Natural killer cell (primary cell): ENCODE results near the gene KIR3DL2. TPM values are rescaled to one million over a fixed set of nuclear protein-coding genes. Genes with fewer than 3 reads are reported as not detected.
"Not testable (repeated sequence)": the region's sequence is repeated elsewhere in the genome, so short reads cannot be mapped to it uniquely, and the experiment has no call there.

Experiments
- ATAC-seq, 3 donors: fragments of 150-1000 bp in 2 of 3; fragments of 200-7000 bp in 1 of 3; cut with Tn5 transposase; 1 replicate in 1 of 3; 2 replicates in 2 of 3; pipeline ENCODE4 v1.10.0; 2021; ENCODE audit warnings: mild to moderate bottlenecking in 2 of 3, moderate library complexity in 2 of 3
- DNase-seq, 2 donors: peaks; one replicate each; pipeline versions ENCODE4 v3.0.0 to v3.0.0-alpha.2; 2013 to 2021; ENCODE audit warnings: mixed read lengths in 1 of 2
- H3K27ac ChIP-seq: one replicate; pipeline ENCODE4 v1.5.1; 2013; ENCODE audit warnings: mild to moderate bottlenecking, low read length
- H3K27me3 ChIP-seq: one replicate; pipeline ENCODE4 v1.6.1; 2013; ENCODE audit warnings: low read length; ENCODE audit not compliant: control insufficient read depth, insufficient read depth
- H3K36me3 ChIP-seq: one replicate; pipeline ENCODE4 v1.6.1; 2013; ENCODE audit warnings: low read length; ENCODE audit not compliant: control insufficient read depth, insufficient read depth
- H3K4me1 ChIP-seq: one replicate; pipeline ENCODE4 v1.6.1; 2013; ENCODE audit warnings: low read length; ENCODE audit not compliant: control insufficient read depth, insufficient read depth
- H3K4me3 ChIP-seq: one replicate; pipeline ENCODE4 v1.5.1; 2013; ENCODE audit warnings: low read length
- H3K9me3 ChIP-seq: one replicate; pipeline ENCODE4 v1.6.1; 2013; ENCODE audit warnings: low read length; ENCODE audit not compliant: control insufficient read depth, insufficient read depth
- H3K27ac Mint-ChIP-seq, 2 donors: one replicate each; pipeline ENCODE4 v1.8.0; 2022; ENCODE audit warnings: mild to moderate bottlenecking in 2 of 2, mixed read lengths in 2 of 2, moderate library complexity in 1 of 2
- H3K27me3 Mint-ChIP-seq, 2 donors: one replicate each; pipeline ENCODE4 v1.8.0; 2022; ENCODE audit warnings: low read depth in 2 of 2, mixed read lengths in 2 of 2
- H3K36me3 Mint-ChIP-seq: one replicate; pipeline ENCODE4 v1.8.0; 2022; ENCODE audit warnings: mixed read lengths
- H3K4me1 Mint-ChIP-seq, 2 donors: one replicate each; pipeline ENCODE4 v1.8.0; 2022; ENCODE audit warnings: mixed read lengths in 2 of 2
- H3K4me3 Mint-ChIP-seq: one replicate; pipeline ENCODE4 v1.8.0; 2022; ENCODE audit warnings: mild to moderate bottlenecking, moderate library complexity, mixed read lengths
- H3K9me3 Mint-ChIP-seq, 2 donors: one replicate each; pipeline ENCODE4 v1.8.0; 2022; ENCODE audit warnings: mixed read lengths in 2 of 2
- WGBS: methylation state at CpG from one replicate; pipeline ENCODE4 v1.1.7; 2013; ENCODE audit warnings: missing lambda C conversion rate; ENCODE audit not compliant: insufficient coverage; 5-methylcytosine and 5-hydroxymethylcytosine counted together
- intact Hi-C: fragments of 100-400 bp; cut with micrococcal nuclease; formaldehyde crosslinking; loops from one replicate; pipeline ENCODE4 v1.14.2; 2022
- total RNA-seq, 4 donors: library from RNA; stranded (reverse); fragments of 120-200 nt in 1 of 4; gene quantifications; one replicate each; pipeline versions ENCODE4 v1.2.3 to v1.2.4, GENCODE V29; 2013 to 2022
- TF ChIP-seq, protein P1 (sequence below): fragments of 200-600 bp; IDR thresholded peaks from one replicate; pipeline ENCODE4 v1.8.0; 2022; ENCODE audit warnings: antibody characterized with exemption

KIR3DL2 gene
- total RNA-seq, 3 donors from 2014 or later (not counting 1 experiment from before 2014, with no cell fraction given), result 24.0 to 89.0 (median 65.1) TPM

DNA sequence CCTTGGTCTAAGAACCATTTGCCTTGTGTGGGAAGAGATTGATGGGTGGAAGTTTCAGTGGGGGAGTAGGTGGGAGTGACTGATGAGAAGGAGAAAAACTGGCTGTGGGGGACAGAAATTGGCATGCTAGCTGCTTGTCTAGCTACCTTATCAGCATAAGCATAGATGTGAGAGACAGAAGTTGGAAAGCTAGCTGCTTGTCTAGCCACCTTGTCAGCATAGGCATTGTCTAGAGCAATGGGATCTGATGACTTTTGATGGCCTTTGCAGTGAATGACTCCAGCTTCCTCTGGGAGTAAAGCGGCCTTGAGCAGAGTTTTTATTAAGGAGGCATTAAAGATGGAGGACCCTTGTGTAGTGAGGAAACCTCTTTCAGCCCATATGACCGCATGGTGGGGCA lies 45.8 kb downstream of the KIR3DL2 start:
- intact Hi-C loops, result no loop called here
- H3K9me3 Mint-ChIP-seq, result no peaks in the 10 kb centered on the region

DNA sequence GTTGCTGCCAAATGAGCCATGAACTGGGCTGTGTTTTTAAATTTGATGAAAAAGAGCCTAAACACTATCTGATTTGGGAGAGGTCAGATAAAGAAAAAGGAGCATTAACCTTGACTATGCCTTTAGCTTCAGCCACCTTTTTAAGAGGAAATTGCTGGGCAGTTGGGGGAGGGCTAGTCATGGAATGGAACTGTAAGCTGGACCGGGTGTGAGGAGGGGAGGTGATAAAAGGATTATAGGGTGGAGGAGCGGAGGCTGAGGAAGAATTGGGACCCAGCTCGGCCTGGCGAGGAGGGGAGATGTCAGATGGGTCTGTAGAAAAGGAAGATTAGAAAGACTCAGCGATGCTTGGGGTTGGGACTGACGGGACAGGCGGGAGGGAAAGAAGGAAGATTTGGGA lies 48.4 kb downstream of the KIR3DL2 start:
- H3K4me1 ChIP-seq, result peaks cover 22% of the 10 kb centered on the region
- Mint-ChIP-seq H3K27ac (peak overlapping the region in 1 of 2 donors; percentile 14), H3K4me1 (peaks cover 32 to 61% of the 10 kb centered on the region in 2 donors)
- intact Hi-C loops, H3K36me3 ChIP-seq, H3K27ac ChIP-seq, H3K36me3 Mint-ChIP-seq, H3K4me3 ChIP-seq, H3K9me3 Mint-ChIP-seq, H3K27me3 ChIP-seq, H3K9me3 ChIP-seq, ATAC-seq, H3K4me3 Mint-ChIP-seq, H3K27me3 Mint-ChIP-seq: not testable (repeated sequence)
- DNase-seq, result peak in 1 of 2 donors; percentile 0
- 91% methylated on average over 7 of the region's 7 CpGs for WGBS

More for the DNA sequence above, 45.8 kb downstream of the KIR3DL2 start:
- no peak overlapping the region for H3K27ac ChIP-seq
- H3K27me3 ChIP-seq, result no peaks in the 10 kb centered on the region
- ATAC-seq, result no peak
- WGBS, result 100% methylated on average over 2 of the region's 2 CpGs
- no peak for DNase-seq
- Mint-ChIP-seq H3K27ac (no peak overlapping the region), H3K36me3 (no peaks in the 10 kb centered on the region), H3K4me3 (no peak overlapping the region), H3K4me1 (peaks cover 14 to 41% of the 10 kb centered on the region in 2 donors), H3K27me3 (peaks cover 0 to 5% of the 10 kb centered on the region in 2 donors)
- H3K4me1 ChIP-seq, result peaks cover under 1% of the 10 kb centered on the region
- H3K36me3 ChIP-seq, result no peaks in the 10 kb centered on the region
- H3K4me3 ChIP-seq, result no peak overlapping the region
- H3K9me3 ChIP-seq, result no peaks in the 10 kb centered on the region
- TF ChIP-seq, protein P1, sequence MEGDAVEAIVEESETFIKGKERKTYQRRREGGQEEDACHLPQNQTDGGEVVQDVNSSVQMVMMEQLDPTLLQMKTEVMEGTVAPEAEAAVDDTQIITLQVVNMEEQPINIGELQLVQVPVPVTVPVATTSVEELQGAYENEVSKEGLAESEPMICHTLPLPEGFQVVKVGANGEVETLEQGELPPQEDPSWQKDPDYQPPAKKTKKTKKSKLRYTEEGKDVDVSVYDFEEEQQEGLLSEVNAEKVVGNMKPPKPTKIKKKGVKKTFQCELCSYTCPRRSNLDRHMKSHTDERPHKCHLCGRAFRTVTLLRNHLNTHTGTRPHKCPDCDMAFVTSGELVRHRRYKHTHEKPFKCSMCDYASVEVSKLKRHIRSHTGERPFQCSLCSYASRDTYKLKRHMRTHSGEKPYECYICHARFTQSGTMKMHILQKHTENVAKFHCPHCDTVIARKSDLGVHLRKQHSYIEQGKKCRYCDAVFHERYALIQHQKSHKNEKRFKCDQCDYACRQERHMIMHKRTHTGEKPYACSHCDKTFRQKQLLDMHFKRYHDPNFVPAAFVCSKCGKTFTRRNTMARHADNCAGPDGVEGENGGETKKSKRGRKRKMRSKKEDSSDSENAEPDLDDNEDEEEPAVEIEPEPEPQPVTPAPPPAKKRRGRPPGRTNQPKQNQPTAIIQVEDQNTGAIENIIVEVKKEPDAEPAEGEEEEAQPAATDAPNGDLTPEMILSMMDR, result no peak

DNA sequence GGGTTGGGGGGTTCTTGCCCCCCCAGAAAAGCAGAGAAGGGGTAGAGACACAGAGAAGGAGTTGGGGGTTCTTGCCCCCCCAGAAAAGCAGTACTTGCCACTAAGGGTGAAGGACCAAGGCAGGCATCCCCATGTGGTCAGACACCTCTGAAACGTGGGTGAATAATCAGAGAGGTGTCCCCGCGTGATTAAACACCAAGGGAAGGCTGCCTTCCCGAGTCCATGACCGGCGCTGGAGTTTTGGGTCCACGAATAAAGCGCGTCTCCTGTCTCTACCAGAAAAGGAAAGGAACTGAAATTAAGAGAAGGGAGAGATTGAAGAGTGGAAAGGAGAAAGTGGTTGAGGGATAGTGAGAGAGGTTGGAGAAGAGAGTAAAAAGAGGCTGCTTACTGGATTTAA lies 49.4 kb downstream of the KIR3DL2 start:
- DNase-seq, H3K4me3 Mint-ChIP-seq, H3K36me3 Mint-ChIP-seq, H3K27ac ChIP-seq, H3K36me3 ChIP-seq, H3K4me3 ChIP-seq, H3K27me3 Mint-ChIP-seq, ATAC-seq, H3K9me3 ChIP-seq, H3K9me3 Mint-ChIP-seq, H3K27me3 ChIP-seq: not testable (repeated sequence)
- WGBS, result 75% methylated on average over 9 of the region's 9 CpGs
- Mint-ChIP-seq H3K27ac (peak overlapping the region in 1 of 2 donors; percentile 14), H3K4me1 (peaks cover 41 to 71% of the 10 kb centered on the region in 2 donors)
- intact Hi-C loops, result loop anchor here (10.0 kb wide), 2 partner anchors 205 to 365 kb away; no protein-coding TSS in a partner anchor
- peaks cover 28% of the 10 kb centered on the region for H3K4me1 ChIP-seq

DNA sequence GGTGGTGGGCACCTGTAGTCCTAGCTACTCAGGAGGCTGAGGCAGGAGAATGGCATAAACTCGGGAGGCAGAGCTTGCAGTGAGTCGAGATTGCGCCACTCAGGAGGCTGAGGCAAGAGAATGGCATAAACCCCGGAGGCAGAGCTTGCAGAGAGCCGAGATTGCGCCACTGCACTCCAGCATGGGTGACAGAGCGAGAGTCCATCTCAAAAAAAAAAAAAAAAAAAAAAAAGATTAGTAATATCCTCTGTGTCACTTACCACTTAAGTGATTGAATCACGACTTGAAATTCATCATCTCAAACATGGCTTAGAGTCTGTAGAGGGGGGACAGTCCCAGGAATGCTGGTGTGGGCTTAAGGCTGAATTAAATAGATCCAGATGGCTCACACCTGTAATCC lies 50.9 kb downstream of the KIR3DL2 start:
- H3K9me3 ChIP-seq, H3K27me3 Mint-ChIP-seq, H3K36me3 ChIP-seq, H3K9me3 Mint-ChIP-seq, H3K27ac ChIP-seq, DNase-seq, H3K4me3 ChIP-seq, H3K4me3 Mint-ChIP-seq, H3K36me3 Mint-ChIP-seq, H3K27me3 ChIP-seq, ATAC-seq: not testable (repeated sequence)
- Mint-ChIP-seq H3K27ac (peak overlapping the region; percentile 61 to 72), H3K4me1 (peaks cover 54 to 80% of the 10 kb centered on the region in 2 donors)
- H3K4me1 ChIP-seq, result peaks cover 42% of the 10 kb centered on the region
- intact Hi-C loops, result loop anchor here (10.0 kb wide), 2 partner anchors 206 to 366 kb away; no protein-coding TSS in a partner anchor
- WGBS, result 96% methylated on average over 5 of the region's 8 CpGs

DNA sequence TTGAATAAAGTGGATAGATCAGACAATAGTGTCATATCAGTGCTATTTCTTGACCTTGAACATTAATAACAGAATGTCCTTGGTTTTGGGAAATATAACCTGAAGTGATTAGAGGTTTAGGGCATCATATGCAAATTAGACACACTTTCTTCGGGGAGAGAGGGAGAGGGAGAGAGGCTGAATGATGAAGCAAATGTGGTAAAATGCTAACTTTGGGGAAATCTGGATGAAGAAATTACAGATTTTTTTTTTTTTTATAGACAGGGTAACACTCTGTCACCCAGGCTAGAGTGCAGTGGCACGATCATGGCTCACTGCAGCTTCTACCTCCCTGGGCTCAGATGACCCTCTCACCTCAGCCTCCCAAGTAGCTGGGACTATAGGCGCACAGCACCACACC lies 51.8 kb downstream of the KIR3DL2 start:
- Histone ChIP-seq H3K4me1 (peaks cover 45% of the 10 kb centered on the region), H3K9me3 (no peaks in the 10 kb centered on the region), H3K27me3 (no peaks in the 10 kb centered on the region), H3K27ac (no peak overlapping the region), H3K36me3 (no peaks in the 10 kb centered on the region), H3K4me3 (no peak overlapping the region)
- Mint-ChIP-seq H3K4me3 (no peak overlapping the region), H3K9me3 (no peaks in the 10 kb centered on the region), H3K4me1 (peaks cover 54 to 76% of the 10 kb centered on the region in 2 donors), H3K27me3 (peaks cover 0 to 5% of the 10 kb centered on the region in 2 donors), H3K27ac (peak overlapping the region; percentile 61 to 72), H3K36me3 (no peaks in the 10 kb centered on the region)
- ATAC-seq (no peak), DNase-seq (no peak)
- TF ChIP-seq, protein P1, result no peak
- 91% methylated on average over 3 of the region's 3 CpGs for WGBS
- intact Hi-C loops, result loop anchor here (10.0 kb wide), 2 partner anchors 207 to 367 kb away; no protein-coding TSS in a partner anchor
